ENCODE results near the gene CRAMP1.

- TF ChIP-seq CTCF (IDR thresholded peaks at IDR 0.05) (no peak), POLR2A (IDR thresholded peaks at IDR 0.05) (no peak)
These were observed 56.6 kb downstream of the CRAMP1 start for GRCh38 chr16:1668612-1669319.
